Fibroblast of mammary gland (primary cell): ENCODE results near the gene EXOC3L4.

Experiments used
- DNase-seq: peaks from one replicate; pipeline ENCODE4 v3.0.0-alpha.2; 2010; ENCODE audit warnings: low read depth
- H3K4me3 ChIP-seq: 2 replicates; pipeline ENCODE4 v1.5.1; 2011; ENCODE audit warnings: low read depth, mild to moderate bottlenecking, low read length, moderate library complexity; ENCODE audit not compliant: control insufficient read depth
- TF ChIP-seq, protein P1 (sequence below): conservative IDR thresholded peaks from 2 replicates; pipeline ENCODE4 v1.5.1; 2011; ENCODE audit warnings: low read depth, low read length, inconsistent platforms; ENCODE audit not compliant: control insufficient read depth, insufficient read depth

EXOC3L4 gene

DNA sequence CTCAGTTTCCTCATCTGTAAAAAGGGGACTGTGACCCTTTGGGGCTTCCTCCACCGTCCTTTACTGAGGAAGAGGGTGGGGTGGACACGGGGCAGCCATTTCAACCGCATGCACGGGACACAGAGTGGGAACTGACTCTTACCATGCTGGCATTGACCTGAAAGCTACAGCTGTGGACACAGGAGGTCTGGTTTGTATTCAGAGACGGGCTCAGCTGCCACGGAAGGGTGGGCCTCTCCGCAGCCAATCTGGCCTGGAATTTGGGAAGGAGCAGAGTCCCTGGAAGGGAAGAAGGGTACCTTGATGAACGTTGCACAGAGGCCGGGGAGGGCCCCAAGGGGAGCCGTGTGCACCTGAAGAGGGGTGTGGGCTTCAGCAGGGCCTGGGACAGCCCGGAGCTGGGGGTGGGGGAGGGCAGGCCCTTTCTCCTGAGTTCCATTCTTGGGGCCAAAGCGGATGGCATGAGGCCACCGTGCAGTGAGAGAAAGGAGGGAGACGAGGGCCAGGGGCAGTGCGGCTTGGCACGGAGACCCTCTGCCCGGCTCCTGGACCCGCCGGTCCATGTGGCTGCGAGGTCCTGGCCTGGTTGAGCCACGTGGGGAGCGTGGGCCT is 43.3 kb downstream of the EXOC3L4 start:
- H3K4me3 ChIP-seq: no peak overlapping the region
- DNase-seq: no peak
- TF ChIP-seq, protein P1, sequence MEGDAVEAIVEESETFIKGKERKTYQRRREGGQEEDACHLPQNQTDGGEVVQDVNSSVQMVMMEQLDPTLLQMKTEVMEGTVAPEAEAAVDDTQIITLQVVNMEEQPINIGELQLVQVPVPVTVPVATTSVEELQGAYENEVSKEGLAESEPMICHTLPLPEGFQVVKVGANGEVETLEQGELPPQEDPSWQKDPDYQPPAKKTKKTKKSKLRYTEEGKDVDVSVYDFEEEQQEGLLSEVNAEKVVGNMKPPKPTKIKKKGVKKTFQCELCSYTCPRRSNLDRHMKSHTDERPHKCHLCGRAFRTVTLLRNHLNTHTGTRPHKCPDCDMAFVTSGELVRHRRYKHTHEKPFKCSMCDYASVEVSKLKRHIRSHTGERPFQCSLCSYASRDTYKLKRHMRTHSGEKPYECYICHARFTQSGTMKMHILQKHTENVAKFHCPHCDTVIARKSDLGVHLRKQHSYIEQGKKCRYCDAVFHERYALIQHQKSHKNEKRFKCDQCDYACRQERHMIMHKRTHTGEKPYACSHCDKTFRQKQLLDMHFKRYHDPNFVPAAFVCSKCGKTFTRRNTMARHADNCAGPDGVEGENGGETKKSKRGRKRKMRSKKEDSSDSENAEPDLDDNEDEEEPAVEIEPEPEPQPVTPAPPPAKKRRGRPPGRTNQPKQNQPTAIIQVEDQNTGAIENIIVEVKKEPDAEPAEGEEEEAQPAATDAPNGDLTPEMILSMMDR: no peak

DNA sequence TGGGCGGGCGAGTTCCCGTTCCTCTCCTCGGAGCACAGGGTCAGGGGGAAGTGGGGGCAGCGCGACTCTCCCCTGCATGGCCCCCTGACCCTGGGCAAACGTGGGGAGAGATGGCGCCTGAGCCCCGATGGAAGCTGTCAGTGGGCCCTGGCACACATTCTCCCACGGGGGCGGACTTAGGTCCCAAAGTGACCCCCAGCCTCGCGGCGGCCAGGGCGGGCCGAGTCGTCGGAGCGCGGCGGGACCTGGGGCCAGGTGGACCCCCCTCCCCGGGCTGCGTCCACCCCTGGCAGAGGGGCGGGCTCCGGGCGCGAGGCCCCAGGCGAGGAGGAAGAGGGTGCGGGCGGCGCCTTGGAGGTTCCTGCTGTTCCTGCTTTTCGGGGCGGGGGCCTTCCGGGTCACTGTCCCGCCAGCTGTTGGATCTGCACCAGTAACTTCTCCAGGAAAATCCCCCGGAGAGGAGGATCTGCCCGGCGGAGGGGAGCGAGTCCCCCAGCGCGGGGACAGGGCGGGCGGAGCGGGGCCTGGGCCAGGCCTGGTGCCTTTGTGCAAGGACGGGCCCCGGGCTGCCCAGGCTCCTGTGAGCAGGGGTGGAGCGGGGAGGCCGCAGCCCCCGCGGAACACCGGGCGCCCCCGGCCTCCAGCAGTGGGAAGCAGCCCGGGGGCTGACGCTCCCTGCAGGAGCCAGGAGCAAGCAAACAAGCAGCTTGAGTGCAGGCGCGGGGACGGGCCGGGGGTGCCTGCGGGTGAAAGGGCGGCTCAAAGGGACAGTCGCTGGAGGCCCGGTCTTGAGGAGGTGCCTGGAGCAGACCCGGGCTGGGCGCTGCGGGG is 44.0 kb downstream of the EXOC3L4 start:
- TF ChIP-seq, protein P1: no peak
- no peak for DNase-seq
- H3K4me3 ChIP-seq: no peak overlapping the region

DNA sequence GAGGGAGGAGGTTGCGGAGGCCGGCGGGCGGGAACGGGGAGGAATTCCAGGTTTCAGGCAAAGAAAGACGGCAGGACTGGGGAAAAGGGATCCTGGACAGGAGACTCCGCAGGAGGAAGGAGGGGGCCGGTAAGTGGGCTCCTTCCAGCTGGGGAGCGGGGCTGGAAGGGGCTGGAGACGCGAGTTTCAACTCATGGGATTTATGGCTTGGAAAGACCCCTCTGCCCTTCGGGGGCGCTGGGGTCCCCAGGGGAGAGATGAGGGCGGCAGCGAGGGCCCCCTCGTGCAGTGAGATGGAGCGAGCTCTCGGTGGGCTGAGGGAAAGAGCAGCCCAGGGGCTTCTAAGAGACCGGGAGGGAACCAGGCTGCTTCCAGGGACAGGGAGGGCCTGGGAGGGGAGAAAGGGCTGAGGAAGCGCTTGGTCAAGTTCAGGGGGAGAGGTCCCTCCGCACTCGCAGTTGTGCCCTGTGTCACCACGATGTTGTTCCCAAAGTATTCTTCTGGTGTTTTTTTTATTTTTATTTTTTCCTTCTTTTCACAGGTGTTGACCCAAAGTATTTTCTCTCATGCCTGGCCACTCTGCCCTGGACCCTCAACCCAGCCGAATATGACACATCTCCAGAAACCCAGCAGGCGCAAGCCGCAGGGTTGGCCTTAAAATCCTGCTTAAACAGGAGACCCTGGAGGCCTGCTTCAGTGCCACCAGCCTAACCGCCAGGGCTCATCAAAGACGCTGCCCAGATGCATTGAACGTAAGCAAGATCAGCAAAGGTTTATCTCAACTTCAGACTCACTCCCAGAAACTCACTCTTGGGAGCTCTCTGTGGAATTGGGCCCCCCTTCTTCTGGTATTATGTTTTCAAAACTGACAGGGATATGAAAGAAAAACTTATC is 44.9 kb downstream of the EXOC3L4 start:
- TF ChIP-seq, protein P1: no peak
- no peak for DNase-seq
- no peak overlapping the region for H3K4me3 ChIP-seq

DNA sequence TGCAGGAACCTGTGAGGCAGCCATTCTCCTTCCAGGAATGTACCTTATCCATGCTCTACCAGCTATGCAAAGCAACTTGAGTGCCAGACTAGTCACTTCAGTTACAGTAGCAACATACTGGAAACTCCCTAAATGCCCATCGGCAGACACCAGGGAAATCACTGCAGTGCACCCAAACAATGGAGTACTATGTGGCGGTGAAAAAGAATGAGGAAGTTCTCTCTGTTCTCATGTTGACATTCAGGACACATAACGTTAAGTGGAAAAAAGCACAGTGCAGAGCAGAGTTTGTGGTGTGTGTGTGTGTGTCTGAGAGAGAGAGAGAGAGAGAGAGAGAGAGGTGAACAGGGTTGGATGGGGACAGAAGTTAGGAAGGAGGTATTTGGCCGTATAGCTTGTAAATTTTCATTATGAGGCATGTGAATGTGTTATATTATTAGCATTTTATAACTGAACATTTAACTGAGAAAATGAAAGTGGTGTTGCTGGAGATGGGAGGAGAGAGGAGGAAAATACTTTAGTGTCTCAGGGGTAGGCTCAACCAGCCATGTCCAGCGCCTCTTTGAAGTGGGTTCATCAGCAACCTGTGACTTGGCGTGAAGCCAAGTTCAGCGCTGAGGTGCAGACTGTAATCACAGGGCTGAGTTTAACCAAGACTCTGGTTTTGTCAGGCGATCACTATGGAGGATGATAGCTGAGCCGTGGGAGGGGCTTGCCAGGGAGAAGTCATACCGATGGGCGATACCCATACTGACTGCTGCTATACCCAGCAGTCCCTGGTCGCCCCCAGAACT is 46.0 kb downstream of the EXOC3L4 start:
- TF ChIP-seq, protein P1: no peak
- DNase-seq: no peak
- H3K4me3 ChIP-seq: no peak overlapping the region

DNA sequence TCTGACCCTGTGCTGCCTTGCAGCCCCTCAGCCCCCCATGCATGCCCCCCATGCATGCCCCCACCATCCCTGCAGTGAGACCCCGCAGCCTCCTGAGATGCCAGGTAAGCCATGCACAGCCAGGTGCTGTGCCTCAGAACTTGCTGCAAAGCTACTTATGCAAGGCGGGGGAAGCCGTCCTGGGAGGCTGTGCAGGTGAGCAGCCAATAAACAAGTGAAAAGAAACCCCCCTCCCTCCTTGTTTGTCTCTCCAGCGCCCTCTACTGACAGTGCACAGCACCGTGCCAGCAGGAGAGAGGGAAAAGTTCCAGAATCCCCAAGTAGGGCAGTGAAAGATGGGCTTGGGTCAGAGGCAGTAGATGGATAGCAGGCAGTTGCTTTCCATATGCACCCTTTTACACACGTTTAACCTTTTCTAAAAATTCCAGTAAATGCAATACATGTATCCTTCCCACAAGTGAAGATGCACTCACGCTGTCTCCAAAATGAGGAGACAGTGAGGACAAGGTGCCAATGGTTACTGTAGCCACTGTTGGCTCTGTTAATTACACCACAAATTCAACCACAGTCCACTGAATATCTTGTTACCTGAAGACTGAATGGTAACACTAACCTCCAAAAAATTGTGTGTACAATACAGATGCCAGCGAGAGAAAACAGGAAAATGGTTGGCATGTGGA is 46.7 kb downstream of the EXOC3L4 start:
- TF ChIP-seq, protein P1: peak; percentile 87
- peak; percentile 55 for DNase-seq
- no peak overlapping the region for H3K4me3 ChIP-seq
